ENCODE measurements around the gene RBMS1.

The RBMS1 gene

DNA sequence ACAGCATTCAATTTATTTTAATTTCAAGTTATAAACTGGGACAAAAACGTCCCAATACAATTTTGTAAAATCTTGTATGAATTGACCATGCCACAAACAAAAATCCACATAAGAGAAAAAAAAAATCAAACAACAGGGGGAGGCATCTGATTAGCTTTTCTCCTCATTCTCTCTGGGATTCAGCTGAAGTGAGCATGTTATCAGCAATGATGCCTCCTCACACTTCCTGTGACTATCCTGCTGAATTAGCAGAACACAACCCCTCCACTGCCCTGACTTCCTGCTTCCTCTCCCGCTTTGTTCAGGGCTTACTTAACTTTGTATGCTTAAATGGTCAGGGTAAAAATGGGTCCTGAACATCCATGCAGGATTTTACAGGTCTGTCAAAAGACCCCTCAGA is 161.3 kb downstream of the RBMS1 start:
- no peak overlapping the region for H3K27ac ChIP-seq
- no peaks in the 10 kb centered on the region for H4K20me1 ChIP-seq (ENCODE audit: insufficient read depth)
- H2AFZ ChIP-seq (ENCODE audit: low read depth), result no peak overlapping the region
- TF ChIP-seq, protein P1, sequence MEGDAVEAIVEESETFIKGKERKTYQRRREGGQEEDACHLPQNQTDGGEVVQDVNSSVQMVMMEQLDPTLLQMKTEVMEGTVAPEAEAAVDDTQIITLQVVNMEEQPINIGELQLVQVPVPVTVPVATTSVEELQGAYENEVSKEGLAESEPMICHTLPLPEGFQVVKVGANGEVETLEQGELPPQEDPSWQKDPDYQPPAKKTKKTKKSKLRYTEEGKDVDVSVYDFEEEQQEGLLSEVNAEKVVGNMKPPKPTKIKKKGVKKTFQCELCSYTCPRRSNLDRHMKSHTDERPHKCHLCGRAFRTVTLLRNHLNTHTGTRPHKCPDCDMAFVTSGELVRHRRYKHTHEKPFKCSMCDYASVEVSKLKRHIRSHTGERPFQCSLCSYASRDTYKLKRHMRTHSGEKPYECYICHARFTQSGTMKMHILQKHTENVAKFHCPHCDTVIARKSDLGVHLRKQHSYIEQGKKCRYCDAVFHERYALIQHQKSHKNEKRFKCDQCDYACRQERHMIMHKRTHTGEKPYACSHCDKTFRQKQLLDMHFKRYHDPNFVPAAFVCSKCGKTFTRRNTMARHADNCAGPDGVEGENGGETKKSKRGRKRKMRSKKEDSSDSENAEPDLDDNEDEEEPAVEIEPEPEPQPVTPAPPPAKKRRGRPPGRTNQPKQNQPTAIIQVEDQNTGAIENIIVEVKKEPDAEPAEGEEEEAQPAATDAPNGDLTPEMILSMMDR (conservative IDR thresholded peaks at IDR 0.05; ENCODE audit: low read depth, low read length), result no peak
- H3K4me2 ChIP-seq, result no peak overlapping the region; the same call in 1 of the 2 replicates
- no peak overlapping the region for H3K9ac ChIP-seq
- H3K4me1 ChIP-seq (ENCODE audit: low read depth, poor library complexity, severe bottlenecking), result peaks cover 16% of the 10 kb centered on the region
- no peak overlapping the region for H3K4me3 ChIP-seq (IDR thresholded peaks at IDR 0.05; ENCODE audit: insufficient read depth, low read depth, low read length)
- no peaks in the 10 kb centered on the region for H3K27me3 ChIP-seq (ENCODE audit: insufficient read depth, low read depth)
- no peaks in the 10 kb centered on the region for H3K79me2 ChIP-seq (ENCODE audit: insufficient read depth, low read depth)
- no peaks in the 10 kb centered on the region for H3K36me3 ChIP-seq (ENCODE audit: insufficient read depth)

DNA sequence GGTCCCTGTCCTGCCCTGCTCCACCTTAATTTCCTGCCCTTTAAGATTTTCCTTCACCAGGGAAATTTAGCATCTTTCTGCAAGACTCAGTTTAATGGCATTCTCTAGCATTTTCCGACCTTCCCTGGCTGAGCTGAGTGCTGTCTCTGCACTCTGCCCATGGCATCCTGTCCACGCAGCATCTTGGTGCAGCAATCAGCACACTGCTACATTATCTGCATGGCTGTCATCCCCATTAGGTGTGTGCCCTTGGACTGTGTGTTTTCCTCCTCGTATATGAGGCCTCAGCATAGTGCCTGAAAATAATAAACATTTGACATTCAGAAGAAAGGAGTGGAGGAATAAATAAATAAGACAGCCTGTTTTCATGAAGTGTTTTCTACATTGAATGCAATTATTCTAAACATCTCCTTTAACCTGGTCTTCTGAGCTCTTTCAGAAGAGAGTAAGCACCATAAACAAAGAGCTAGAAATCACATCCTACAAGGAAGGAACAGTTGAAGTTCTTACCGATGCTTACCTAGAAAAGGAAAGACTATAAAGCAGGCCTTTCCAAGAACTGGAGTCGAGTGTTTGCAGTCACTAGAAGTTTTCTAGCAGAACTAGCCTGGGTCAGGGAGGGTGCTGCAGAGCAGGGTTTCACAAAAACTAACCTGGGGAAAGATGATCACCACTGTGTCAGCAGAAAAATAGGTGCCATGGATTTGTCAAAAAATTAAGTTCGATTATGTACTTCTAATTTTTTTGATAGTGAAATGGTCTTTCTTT is 162.2 kb downstream of the RBMS1 start:
- H3K4me2 ChIP-seq, result no peak overlapping the region
- no peak overlapping the region for H3K9ac ChIP-seq
- H4K20me1 ChIP-seq (ENCODE audit: insufficient read depth), result no peaks in the 10 kb centered on the region
- TF ChIP-seq, protein P1 (conservative IDR thresholded peaks at IDR 0.05; ENCODE audit: low read depth, low read length), result no peak
- no peaks in the 10 kb centered on the region for H3K27me3 ChIP-seq (ENCODE audit: insufficient read depth, low read depth)
- H3K27ac ChIP-seq, result no peak overlapping the region
- H3K4me1 ChIP-seq (ENCODE audit: low read depth, poor library complexity, severe bottlenecking), result peaks cover 24% of the 10 kb centered on the region
- H2AFZ ChIP-seq (ENCODE audit: low read depth), result no peak overlapping the region
- no peaks in the 10 kb centered on the region for H3K36me3 ChIP-seq (ENCODE audit: insufficient read depth)
- H3K79me2 ChIP-seq (ENCODE audit: insufficient read depth, low read depth), result no peaks in the 10 kb centered on the region
- H3K4me3 ChIP-seq (IDR thresholded peaks at IDR 0.05; ENCODE audit: insufficient read depth, low read depth, low read length), result no peak overlapping the region

DNA sequence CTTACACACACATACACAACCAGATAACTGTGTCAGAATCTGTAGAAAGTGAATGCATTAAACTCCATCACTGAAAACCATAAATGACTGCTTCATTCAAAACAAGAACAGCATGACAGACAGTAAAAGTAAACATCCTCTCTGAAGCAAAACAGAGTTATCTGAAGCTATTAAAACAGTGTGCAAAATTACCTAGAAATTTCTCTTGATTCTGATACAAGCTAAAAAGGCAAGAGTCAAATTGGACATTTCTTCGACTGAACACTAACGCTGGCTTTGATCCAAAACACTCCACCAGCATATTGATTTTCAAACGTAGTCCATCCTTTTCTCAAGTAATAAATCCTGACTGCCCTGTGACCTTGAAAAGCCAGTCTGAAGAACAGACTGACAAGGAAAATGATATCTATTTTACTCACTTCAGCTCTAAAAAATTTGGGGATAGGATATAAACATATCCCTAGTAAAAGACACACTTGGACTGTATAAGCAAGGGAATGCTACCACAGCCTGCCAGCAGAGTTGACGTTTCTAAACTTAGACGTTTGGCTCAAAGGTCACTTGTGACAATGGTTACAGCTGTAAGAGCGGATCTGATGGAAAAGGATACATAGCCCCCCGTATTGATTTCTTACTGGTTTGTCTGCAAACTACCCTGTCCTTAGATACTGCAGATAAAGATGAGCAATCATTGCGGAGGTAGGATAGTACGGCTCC is 164.6 kb downstream of the RBMS1 start:
- Histone ChIP-seq H3K4me1 (ENCODE audit: low read depth, poor library complexity, severe bottlenecking) (peaks cover 48% of the 10 kb centered on the region), H4K20me1 (ENCODE audit: insufficient read depth) (no peaks in the 10 kb centered on the region), H3K4me2 (no peak overlapping the region)

DNA sequence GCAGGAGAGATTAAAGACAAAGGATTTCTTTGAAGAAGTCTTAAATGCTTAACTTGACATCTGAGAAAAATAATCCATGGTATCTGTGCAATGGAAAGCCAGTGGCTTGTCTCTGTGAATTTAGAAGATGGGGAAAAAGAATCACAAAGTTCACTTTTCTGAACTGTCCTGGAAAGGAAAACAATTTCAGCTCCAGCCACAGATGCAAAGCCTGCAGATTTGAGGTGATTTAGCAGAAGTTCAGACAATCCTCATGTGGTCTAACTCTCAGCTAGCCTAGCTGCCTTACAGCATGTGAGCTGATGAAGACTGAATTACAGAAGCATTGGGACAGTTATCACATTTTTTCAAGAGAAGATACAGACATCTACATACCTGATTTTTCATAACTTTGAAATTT is 166.8 kb downstream of the RBMS1 start:
- Histone ChIP-seq H4K20me1 (ENCODE audit: insufficient read depth) (no peaks in the 10 kb centered on the region), H3K4me3 (IDR thresholded peaks at IDR 0.05; ENCODE audit: insufficient read depth, low read depth, low read length) (no peak overlapping the region), H2AFZ (ENCODE audit: low read depth) (no peak overlapping the region), H3K4me1 (ENCODE audit: low read depth, poor library complexity, severe bottlenecking) (peaks cover 61% of the 10 kb centered on the region), H3K36me3 (ENCODE audit: insufficient read depth) (no peaks in the 10 kb centered on the region), H3K4me2 (no peak overlapping the region; the same call in 1 of the 2 replicates), H3K9ac (no peak overlapping the region), H3K79me2 (ENCODE audit: insufficient read depth, low read depth) (no peaks in the 10 kb centered on the region), H3K27me3 (ENCODE audit: insufficient read depth, low read depth) (no peaks in the 10 kb centered on the region), H3K27ac (no peak overlapping the region)
- TF ChIP-seq, protein P1 (conservative IDR thresholded peaks at IDR 0.05; ENCODE audit: low read depth, low read length), result no peak

More for the DNA sequence above, 164.6 kb downstream of the RBMS1 start:
- Histone ChIP-seq H2AFZ (ENCODE audit: low read depth) (no peak overlapping the region), H3K4me3 (IDR thresholded peaks at IDR 0.05; ENCODE audit: insufficient read depth, low read depth, low read length) (no peak overlapping the region), H3K9ac (no peak overlapping the region), H3K27ac (no peak overlapping the region), H3K36me3 (ENCODE audit: insufficient read depth) (no peaks in the 10 kb centered on the region), H3K27me3 (ENCODE audit: insufficient read depth, low read depth) (no peaks in the 10 kb centered on the region), H3K79me2 (ENCODE audit: insufficient read depth, low read depth) (no peaks in the 10 kb centered on the region)
- TF ChIP-seq, protein P1 (conservative IDR thresholded peaks at IDR 0.05; ENCODE audit: low read depth, low read length), result no peak
